ENCODE measurements around the gene RERE. TPM values are rescaled to one million over a fixed set of nuclear protein-coding genes. Genes with fewer than 3 reads are reported as not detected.

RERE gene
- total RNA-seq, 1 donor = 27.0 TPM

DNA sequence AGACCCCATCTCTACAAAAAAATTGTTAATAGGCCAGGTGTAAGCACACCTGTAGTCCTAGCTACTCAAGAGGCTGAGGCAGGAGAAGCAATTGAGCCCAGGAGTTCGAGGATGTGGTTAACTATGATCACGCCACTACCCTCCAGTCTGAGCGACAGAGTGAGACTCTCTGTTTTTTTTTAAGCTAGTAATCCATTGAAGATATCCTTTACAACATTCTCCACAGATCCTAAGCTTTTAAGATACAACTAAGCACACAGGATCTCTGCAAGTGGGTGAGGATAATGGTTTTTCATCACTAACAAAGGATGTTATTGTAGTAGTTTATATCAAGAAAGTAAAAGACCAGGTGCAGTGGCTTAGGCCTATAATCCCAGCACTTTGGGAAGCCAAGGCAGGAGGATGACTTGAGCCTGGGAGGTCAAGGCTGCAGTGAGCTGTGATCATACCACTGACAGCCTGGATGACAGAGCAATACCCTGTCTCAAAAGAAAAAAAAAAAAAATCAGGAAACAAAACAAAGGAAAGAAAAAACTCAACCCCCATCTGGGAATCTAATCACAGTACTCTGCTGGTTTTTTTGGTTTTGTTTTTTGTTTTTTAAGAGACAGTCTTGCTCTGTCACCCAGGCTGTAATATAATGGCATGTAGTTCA, 166.1 kb downstream of the RERE start:
- no peak overlapping the region for H3K4me3 ChIP-seq (ENCODE audit: low read depth, low read length)
- TF ChIP-seq, protein P1, sequence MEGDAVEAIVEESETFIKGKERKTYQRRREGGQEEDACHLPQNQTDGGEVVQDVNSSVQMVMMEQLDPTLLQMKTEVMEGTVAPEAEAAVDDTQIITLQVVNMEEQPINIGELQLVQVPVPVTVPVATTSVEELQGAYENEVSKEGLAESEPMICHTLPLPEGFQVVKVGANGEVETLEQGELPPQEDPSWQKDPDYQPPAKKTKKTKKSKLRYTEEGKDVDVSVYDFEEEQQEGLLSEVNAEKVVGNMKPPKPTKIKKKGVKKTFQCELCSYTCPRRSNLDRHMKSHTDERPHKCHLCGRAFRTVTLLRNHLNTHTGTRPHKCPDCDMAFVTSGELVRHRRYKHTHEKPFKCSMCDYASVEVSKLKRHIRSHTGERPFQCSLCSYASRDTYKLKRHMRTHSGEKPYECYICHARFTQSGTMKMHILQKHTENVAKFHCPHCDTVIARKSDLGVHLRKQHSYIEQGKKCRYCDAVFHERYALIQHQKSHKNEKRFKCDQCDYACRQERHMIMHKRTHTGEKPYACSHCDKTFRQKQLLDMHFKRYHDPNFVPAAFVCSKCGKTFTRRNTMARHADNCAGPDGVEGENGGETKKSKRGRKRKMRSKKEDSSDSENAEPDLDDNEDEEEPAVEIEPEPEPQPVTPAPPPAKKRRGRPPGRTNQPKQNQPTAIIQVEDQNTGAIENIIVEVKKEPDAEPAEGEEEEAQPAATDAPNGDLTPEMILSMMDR (IDR thresholded peaks at IDR 0.05; ENCODE audit: insufficient read depth, low read length) = no peak
- DNase-seq (ENCODE audit: low read depth) = no peak

DNA sequence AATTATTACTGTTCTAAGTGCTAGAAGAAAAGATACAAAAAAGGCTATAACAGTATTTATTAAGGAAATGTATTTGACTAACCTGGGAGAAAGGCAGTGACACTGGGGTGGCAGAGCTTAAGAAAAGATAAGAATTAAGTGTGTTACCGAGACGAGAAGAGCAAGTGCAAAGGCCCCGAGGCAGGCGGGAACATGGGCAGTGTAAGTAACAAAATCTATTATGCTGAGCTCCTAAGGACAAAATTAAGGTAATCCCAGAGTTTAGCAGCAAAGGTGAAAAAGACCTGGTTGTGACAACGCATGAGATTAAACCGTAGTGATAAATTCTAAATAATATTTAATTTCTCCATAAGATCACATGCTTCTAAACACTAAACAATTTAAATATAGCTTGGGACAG, 167.6 kb downstream of the RERE start:
- no peak for DNase-seq (ENCODE audit: low read depth)
- H3K4me3 ChIP-seq (ENCODE audit: low read depth, low read length) = no peak overlapping the region
- TF ChIP-seq, protein P1 (IDR thresholded peaks at IDR 0.05; ENCODE audit: insufficient read depth, low read length) = no peak

DNA sequence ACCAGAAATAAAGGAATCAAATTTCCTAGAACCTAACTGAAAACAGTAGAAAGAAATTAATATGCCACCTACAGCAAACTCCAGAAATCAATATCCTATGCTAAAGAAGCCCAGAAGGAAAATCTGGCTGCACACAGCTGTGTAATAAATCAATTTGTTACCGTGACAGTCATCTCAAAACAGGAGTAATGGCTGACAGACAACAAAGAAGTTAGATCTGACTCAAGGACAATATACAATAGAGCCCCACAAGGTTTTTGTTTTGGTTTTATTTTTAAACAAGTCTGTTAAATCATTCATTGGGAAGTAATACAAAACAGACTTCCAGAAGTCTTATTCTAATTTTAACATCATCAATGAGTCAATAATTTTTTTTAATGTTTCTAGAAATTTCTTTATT, 168.4 kb downstream of the RERE start:
- TF ChIP-seq, protein P1 (IDR thresholded peaks at IDR 0.05; ENCODE audit: insufficient read depth, low read length) = no peak
- no peak for DNase-seq (ENCODE audit: low read depth)
- H3K4me3 ChIP-seq (ENCODE audit: low read depth, low read length) = no peak overlapping the region

DNA sequence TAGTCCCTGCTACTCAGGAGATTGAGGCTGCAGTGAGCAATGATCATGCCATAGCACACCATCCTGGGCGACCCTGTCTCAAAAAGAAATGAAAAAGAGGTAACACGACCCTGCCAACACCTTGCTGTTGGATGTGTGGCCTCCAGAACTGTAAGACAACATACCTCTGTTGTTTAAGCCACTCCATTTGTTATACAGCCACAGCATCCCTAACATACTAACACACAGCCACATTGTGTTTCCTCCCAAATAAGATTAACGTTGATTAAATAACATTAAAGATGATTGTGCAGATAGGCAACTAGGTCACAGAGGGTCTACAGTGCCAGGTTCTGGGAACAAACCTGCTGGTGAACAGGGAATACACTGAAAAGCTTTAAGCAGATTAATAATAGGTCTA, 170.4 kb downstream of the RERE start:
- DNase-seq (ENCODE audit: low read depth) = no peak
- TF ChIP-seq, protein P1 (IDR thresholded peaks at IDR 0.05; ENCODE audit: insufficient read depth, low read length) = no peak
- H3K4me3 ChIP-seq (ENCODE audit: low read depth, low read length) = no peak overlapping the region

DNA sequence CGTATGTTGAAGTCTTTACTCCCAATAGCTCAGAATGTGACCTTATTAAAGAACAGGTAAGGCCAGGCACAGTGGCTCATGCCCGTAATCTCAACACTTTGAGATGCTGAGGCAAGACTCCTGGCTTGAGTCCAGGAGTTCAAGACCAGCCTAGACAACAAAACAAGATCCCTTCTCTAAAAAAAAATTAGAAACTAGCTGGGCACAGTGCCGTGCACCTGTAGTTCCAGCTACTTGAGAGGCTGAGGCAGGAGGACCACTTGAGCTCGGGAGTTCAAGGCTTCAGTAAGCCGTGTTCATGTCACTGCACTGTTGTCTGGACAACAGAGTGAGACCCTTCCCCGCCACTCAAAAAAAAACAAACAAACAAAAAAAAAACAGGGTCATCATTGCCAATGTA, 171.3 kb downstream of the RERE start:
- no peak overlapping the region for H3K4me3 ChIP-seq (ENCODE audit: low read depth, low read length)
- DNase-seq (ENCODE audit: low read depth) = no peak
- TF ChIP-seq, protein P1 (IDR thresholded peaks at IDR 0.05; ENCODE audit: insufficient read depth, low read length) = no peak

DNA sequence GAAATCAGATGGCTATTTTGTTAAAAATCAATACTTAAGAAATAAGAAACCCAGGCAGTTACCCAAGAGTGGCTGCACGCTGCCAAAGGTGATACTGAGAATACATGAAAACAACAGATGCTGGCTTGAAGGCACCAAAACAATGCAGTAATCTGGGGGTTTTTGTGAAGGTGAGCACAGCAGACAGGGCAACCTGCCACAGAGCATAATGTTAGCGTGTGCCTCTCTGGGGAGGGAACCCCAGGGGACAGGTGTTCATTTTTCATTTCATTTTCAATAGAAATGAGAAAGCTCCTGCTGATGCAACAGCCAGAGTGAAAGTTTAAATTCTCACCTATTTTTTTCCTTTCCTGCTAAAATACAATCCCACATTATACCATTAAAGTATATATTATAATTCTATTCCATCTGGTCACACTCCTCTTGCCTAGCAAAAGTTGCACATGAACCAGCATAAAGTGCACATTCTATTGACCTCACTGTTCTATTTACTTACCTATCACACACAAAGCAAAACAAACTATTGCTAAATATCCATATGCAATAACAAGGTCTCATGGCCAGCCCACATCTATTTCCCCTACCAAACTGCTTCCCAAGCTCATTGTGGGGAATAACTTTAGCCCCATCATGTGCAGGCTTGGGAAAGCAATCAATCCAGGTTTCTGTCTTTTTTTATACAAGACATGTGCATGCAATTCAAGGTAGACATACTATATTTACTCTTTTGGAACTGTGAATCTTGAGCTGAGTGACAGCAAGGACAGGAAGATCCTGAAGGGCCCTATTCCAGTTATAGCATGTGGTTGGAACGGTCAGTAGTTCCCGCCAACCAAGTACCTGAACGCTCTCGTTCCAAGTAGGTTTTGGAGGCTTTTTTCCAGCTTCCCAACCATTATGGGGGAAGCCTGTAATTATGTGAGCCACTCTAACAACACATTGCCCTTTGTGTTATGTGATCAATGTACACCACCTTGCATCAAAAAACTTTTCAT, 173.6 kb downstream of the RERE start:
- TF ChIP-seq, protein P1 (IDR thresholded peaks at IDR 0.05; ENCODE audit: insufficient read depth, low read length) = no peak
- H3K4me3 ChIP-seq (ENCODE audit: low read depth, low read length) = no peak overlapping the region
- DNase-seq (ENCODE audit: low read depth) = no peak

All from fibroblast of the aortic adventitia (primary cell).